Measurements from ENCODE around the gene RAD18.

The RAD18 gene

GRCh38 chr3:8959668-8960067, 3.6 kb downstream of the RAD18 start:
- POLR2A ChIA-PET, result no interaction called here
- CTCF ChIA-PET, result interaction anchor here (0.6 to 0.7 kb wide), 2 partner anchors 28 to 1173 kb away, joined by 3 to 4 read pairs; no protein-coding TSS in a partner anchor
- no peaks in the 10 kb centered on the region for H3K9me3 ChIP-seq (ENCODE audit: control insufficient read depth, insufficient read depth, low read depth, low read length)

More at GRCh38 chr3:8959668-8960067, 3.6 kb downstream of the RAD18 start:
- peaks cover 5% of the 10 kb centered on the region; the same call in 1 of the 2 replicates for H3K4me1 ChIP-seq (ENCODE audit: control insufficient read depth, insufficient read depth, low read length)
- H3K27ac ChIP-seq (ENCODE audit: extremely low read depth, low read depth, low read length), result no peak overlapping the region
- H3K36me3 ChIP-seq (ENCODE audit: control insufficient read depth in 2 of 2, insufficient read depth in 1 of 2, low read length in 2 of 2), result peaks cover 22 to 39% of the 10 kb centered on the region in 2 experiments
- H3K4me3 ChIP-seq (ENCODE audit: low read depth, low read length), result no peak overlapping the region
- TF ChIP-seq ZNF23 (tag by site-specific recombination; IDR thresholded peaks at IDR 0.05; ENCODE audit: borderline replicate concordance) (no peak), MYNN (tag by site-specific recombination; IDR thresholded peaks at IDR 0.05; ENCODE audit: borderline replicate concordance) (no peak), ZNF677 (tag by site-specific recombination; IDR thresholded peaks at IDR 0.05) (no peak), ZNF280C (tag by site-specific recombination; IDR thresholded peaks at IDR 0.05) (no peak), ZNF76 (tag by site-specific recombination; IDR thresholded peaks at IDR 0.05; ENCODE audit: borderline replicate concordance, low read depth) (no peak), ZBTB8A (tag by site-specific recombination; IDR thresholded peaks at IDR 0.05) (no peak), ZNF701 (tag by site-specific recombination; IDR thresholded peaks at IDR 0.05) (no peak), ZNF223 (tag by site-specific recombination; IDR thresholded peaks at IDR 0.05) (no peak), KLF7 (tag by site-specific recombination; IDR thresholded peaks at IDR 0.05; ENCODE audit: borderline replicate concordance) (no peak), AEBP2 (tag by site-specific recombination; IDR thresholded peaks at IDR 0.05; ENCODE audit: borderline replicate concordance) (no peak), ZNF16 (tag by site-specific recombination; IDR thresholded peaks at IDR 0.05; ENCODE audit: low read depth) (no peak), ZNF639 (tag by site-specific recombination; IDR thresholded peaks at IDR 0.05) (no peak), ZNF239 (tag by site-specific recombination; IDR thresholded peaks at IDR 0.05) (no peak), ZNF830 (tag by site-specific recombination; IDR thresholded peaks at IDR 0.05; ENCODE audit: low read depth) (no peak), YY2 (tag by site-specific recombination; IDR thresholded peaks at IDR 0.05) (no peak), ZNF350 (tag by site-specific recombination; IDR thresholded peaks at IDR 0.05) (no peak), ZNF645 (tag by site-specific recombination; IDR thresholded peaks at IDR 0.05) (no peak), REPIN1 (tag by site-specific recombination; IDR thresholded peaks at IDR 0.05; ENCODE audit: low read depth) (no peak), ZNF777 (tag by site-specific recombination; IDR thresholded peaks at IDR 0.05; ENCODE audit: borderline replicate concordance) (no peak), YY1 (tag by site-specific recombination; IDR thresholded peaks at IDR 0.05) (no peak)
